OCI-LY7 (cell line): ENCODE measurements around the gene RNASEH1. TPM values are rescaled to one million over a fixed set of nuclear protein-coding genes. Genes with fewer than 3 reads are reported as not detected.

Experiments
- BruUV-seq: library from RNA; stranded (reverse); fragments of 400-500 nt; replicated peaks from 2 replicates; lab custom pipeline; 2021; lab: Mats Ljungman, UMichigan
- CTCF ChIA-PET: fragments of 300-600 bp; sonication (Branson Sonifier 250); formaldehyde crosslinking; loops from one replicate; lab custom pipeline; 2022; ENCODE audit warnings: antibody characterized with exemption; ENCODE audit not compliant: unreplicated experiment; lab: Charles Lee
- POLR2A ChIA-PET: fragments of 300-600 bp; sonication (Branson Sonifier 250); formaldehyde crosslinking; loops from one replicate; lab custom pipeline; 2022; ENCODE audit warnings: antibody characterized with exemption; lab: Charles Lee
- DNase-seq: peaks from one replicate; pipeline ENCODE4 v3.0.0-alpha.2; 2015; ENCODE audit warnings: low spot score
- H2AFZ ChIP-seq: fragments of 200-600 bp; sonication (generic), shearing (Covaris generic); 2 replicates; pipeline ENCODE4 v1.6.1; 2014; ENCODE audit warnings: mild to moderate bottlenecking, antibody characterized with exemption, low read length, moderate library complexity
- H3K27ac ChIP-seq: fragments of 200-600 bp; sonication (generic); 2 replicates; pipeline ENCODE4 v1.5.1; 2014; ENCODE audit warnings: mixed run types, low read depth, mild to moderate bottlenecking, moderate library complexity, low read length, inconsistent platforms; ENCODE audit not compliant: poor library complexity, severe bottlenecking
- H3K36me3 ChIP-seq: fragments of 200-600 bp; sonication (generic); 2 replicates; pipeline ENCODE4 v1.6.1; 2014; ENCODE audit warnings: mild to moderate bottlenecking, antibody characterized with exemption, low read length, moderate library complexity, mixed read lengths; ENCODE audit not compliant: insufficient read depth
- H3K4me1 ChIP-seq: fragments of 200-600 bp; sonication (generic); 2 replicates; pipeline ENCODE4 v1.5.1; 2014; ENCODE audit warnings: mild to moderate bottlenecking, low read length; ENCODE audit not compliant: insufficient read depth, poor library complexity, severe bottlenecking
- H3K4me2 ChIP-seq: fragments of 200-600 bp; sonication (generic); 2 replicates; pipeline ENCODE4 v1.6.1; 2014; ENCODE audit warnings: mild to moderate bottlenecking, low read length
- H3K4me3 ChIP-seq: fragments of 200-600 bp; sonication (generic); 2 replicates; pipeline ENCODE4 v1.5.1; 2014; ENCODE audit warnings: mild to moderate bottlenecking, low read depth, low read length; ENCODE audit not compliant: poor library complexity, severe bottlenecking
- H3K79me2 ChIP-seq: fragments of 200-600 bp; sonication (generic); 2 replicates; pipeline ENCODE4 v1.6.1; 2016; ENCODE audit warnings: low read depth, mild to moderate bottlenecking, low read length, moderate library complexity, mixed read lengths; ENCODE audit not compliant: insufficient read depth
- H3K9me2 ChIP-seq: fragments of 200-600 bp; sonication (generic); 2 replicates; pipeline ENCODE4 v1.6.1; 2016; ENCODE audit warnings: mild to moderate bottlenecking, low read length, mixed read lengths; ENCODE audit not compliant: insufficient read depth
- H3K9me3 ChIP-seq: fragments of 200-600 bp; sonication (generic); 2 replicates; pipeline ENCODE4 v1.6.1; 2014; ENCODE audit warnings: mild to moderate bottlenecking, mixed run types, low read length, mixed read lengths
- H4K20me1 ChIP-seq: fragments of 200-600 bp; sonication (generic); 2 replicates; pipeline ENCODE4 v1.6.1; 2014; ENCODE audit warnings: mild to moderate bottlenecking, antibody characterized with exemption, low read length, moderate library complexity, mixed read lengths; ENCODE audit not compliant: insufficient read depth
- CTCF ChIP-seq: fragments of 200-600 bp; sonication (generic); conservative IDR thresholded peaks from 2 replicates; pipeline ENCODE4 v1.5.1; 2014; ENCODE audit warnings: mild to moderate bottlenecking, antibody characterized with exemption, low read length, moderate library complexity, mixed read lengths
- EZH2phosphoT487 ChIP-seq: fragments of 200-600 bp; sonication (generic); IDR thresholded peaks from 2 replicates; pipeline ENCODE4 v1.6.1; 2018; ENCODE audit warnings: low read depth, borderline replicate concordance, mild to moderate bottlenecking, mixed run types, antibody characterized with exemption, low read length, moderate library complexity, mixed read lengths
- intact Hi-C: fragments of 100-400 bp; cut with micrococcal nuclease; formaldehyde crosslinking; loops from one replicate; pipeline ENCODE4 v1.10.0; 2022; ENCODE audit not compliant: unreplicated experiment
- total RNA-seq, 2 experiments: library from RNA; depleted of rRNA in 1 of 2; stranded (reverse); fragments of >200 nt in 1 of 2; shearing (Covaris generic) in 1 of 2; gene quantifications; 2 replicates each; pipeline ENCODE4 v1.2.3, GENCODE V29; 2014 to 2022

Gene RNASEH1
- total RNA-seq, 2 experiments from 2014 or later: 35.7 to 48.2 TPM

- Histone ChIP-seq H2AFZ (no peak overlapping the region), H3K36me3 (peaks cover 97% of the 10 kb centered on the region), H3K79me2 (no peaks in the 10 kb centered on the region; the same call in 1 of the 2 replicates), H3K4me2 (no peak overlapping the region), H3K27ac (no peak overlapping the region), H3K4me1 (no peaks in the 10 kb centered on the region), H3K9me2 (no peaks in the 10 kb centered on the region), H3K4me3 (no peak overlapping the region), H4K20me1 (no peaks in the 10 kb centered on the region), H3K9me3 (no peaks in the 10 kb centered on the region)
- TF ChIP-seq EZH2phosphoT487 (no peak), CTCF (no peak)
- no peak for DNase-seq
- ChIA-PET CTCF (no interaction called here), POLR2A (interaction anchor here (0.8 kb wide), 1 partner anchor 8 kb away, joined by 3 read pairs; no protein-coding TSS in a partner anchor)
- no TSS peak for BruUV-seq
- intact Hi-C loops: no loop called here
Observed at GRCh38 chr2:3547915-3548314, 10.2 kb downstream of the RNASEH1 start.

GRCh38 chr2:3545788-3546478 lies 12.2 kb downstream of the RNASEH1 start:
- Histone ChIP-seq H3K36me3 (peaks cover 97% of the 10 kb centered on the region), H3K9me2 (no peaks in the 10 kb centered on the region), H3K4me1 (no peaks in the 10 kb centered on the region), H2AFZ (no peak overlapping the region), H3K4me3 (no peak overlapping the region), H3K79me2 (peaks cover 5% of the 10 kb centered on the region; the same call in 1 of the 2 replicates), H3K27ac (no peak overlapping the region), H3K9me3 (no peaks in the 10 kb centered on the region), H3K4me2 (no peak overlapping the region), H4K20me1 (no peaks in the 10 kb centered on the region)
- ChIA-PET CTCF (no interaction called here), POLR2A (interaction anchor here (1.1 kb wide), 1 partner anchor 12 kb away, joined by 3 read pairs; the partner anchor contains the start of gene RNASEH1)
- intact Hi-C loops: no loop called here
- BruUV-seq: no TSS peak
- no peak for TF ChIP-seq CTCF
- no peak for TF ChIP-seq EZH2phosphoT487
- no peak for DNase-seq

GRCh38 chr2:3543023-3543683 lies 15.0 kb downstream of the RNASEH1 start:
- intact Hi-C loops: no loop called here
- no peak overlapping the region for H2AFZ ChIP-seq
- no peak for DNase-seq
- ChIA-PET CTCF (no interaction called here), POLR2A (interaction anchor here (0.9 to 1.1 kb wide), 3 partner anchors 10 to 36 kb away, joined by 4 to 6 read pairs (median 4); no protein-coding TSS in a partner anchor)
- no peaks in the 10 kb centered on the region for H4K20me1 ChIP-seq
- H3K4me1 ChIP-seq: no peaks in the 10 kb centered on the region
- no peak overlapping the region for H3K4me3 ChIP-seq
- no peak overlapping the region for H3K4me2 ChIP-seq
- peaks cover 83% of the 10 kb centered on the region for H3K36me3 ChIP-seq
- H3K27ac ChIP-seq: no peak overlapping the region
- no TSS peak for BruUV-seq
- no peaks in the 10 kb centered on the region for H3K9me3 ChIP-seq
- TF ChIP-seq EZH2phosphoT487 (no peak), CTCF (no peak)
- no peaks in the 10 kb centered on the region for H3K9me2 ChIP-seq
- H3K79me2 ChIP-seq: peaks cover 5% of the 10 kb centered on the region; the same call in 1 of the 2 replicates
